Activated CD8-positive, alpha-beta T cell treated with anti-CD3 and anti-CD28 coated beads for 36 hours (primary cell): Measurements from ENCODE around the gene JPT1. TPM values are rescaled to one million over a fixed set of nuclear protein-coding genes. Genes with fewer than 3 reads are reported as not detected.
"Not testable (repeated sequence)": the region's sequence is repeated elsewhere in the genome, so short reads cannot be mapped to it uniquely, and the experiment has no call there.

Source experiments
- ATAC-seq: fragments of 200-7000 bp; cut with Tn5 transposase; one replicate; pipeline ENCODE4 v1.10.0; 2021; ENCODE audit warnings: mild to moderate bottlenecking, moderate library complexity
- CTCF ChIA-PET: fragments of 350-600 bp; sonication (Branson Sonifier 250); formaldehyde crosslinking; loops from one replicate; lab custom pipeline; 2021; ENCODE audit warnings: antibody characterized with exemption; lab: Charles Lee
- POLR2A ChIA-PET: fragments of 350-600 bp; sonication (Branson Sonifier 250); formaldehyde crosslinking; loops from one replicate; lab custom pipeline; 2021; ENCODE audit warnings: antibody characterized with exemption; lab: Charles Lee
- DNase-seq: peaks from one replicate; pipeline ENCODE4 v3.0.0-alpha.2; 2020
- H3K27ac Mint-ChIP-seq: one replicate; pipeline ENCODE4 v1.8.0; 2021; ENCODE audit warnings: mild to moderate bottlenecking, mixed read lengths
- H3K27me3 Mint-ChIP-seq: one replicate; pipeline ENCODE4 v1.8.0; 2021; ENCODE audit warnings: mixed read lengths
- H3K36me3 Mint-ChIP-seq: one replicate; pipeline ENCODE4 v1.8.0; 2021; ENCODE audit warnings: low read depth, mixed read lengths
- H3K4me1 Mint-ChIP-seq: one replicate; pipeline ENCODE4 v1.8.0; 2021; ENCODE audit warnings: low read depth, mixed read lengths
- H3K4me3 Mint-ChIP-seq: one replicate; pipeline ENCODE4 v1.8.0; 2021; ENCODE audit warnings: mild to moderate bottlenecking, moderate library complexity, mixed read lengths
- H3K9me3 Mint-ChIP-seq: one replicate; pipeline ENCODE4 v1.8.0; 2021; ENCODE audit warnings: mixed read lengths
- intact Hi-C: fragments of 100-400 bp; cut with micrococcal nuclease; formaldehyde crosslinking; loops from one replicate; pipeline ENCODE4 v1.10.0; 2022
- total RNA-seq, 2 experiments: library from RNA; stranded (reverse); gene quantifications; one replicate each; pipeline ENCODE4 v1.2.3, GENCODE V29; 2021
- TF ChIP-seq, protein P1 (sequence below): fragments of 200-600 bp; IDR thresholded peaks from one replicate; pipeline ENCODE4 v1.8.0; 2022; ENCODE audit warnings: antibody characterized with exemption, mild to moderate bottlenecking

The JPT1 gene
- total RNA-seq, 2 experiments from 2014 or later = 203 to 208 TPM

DNA sequence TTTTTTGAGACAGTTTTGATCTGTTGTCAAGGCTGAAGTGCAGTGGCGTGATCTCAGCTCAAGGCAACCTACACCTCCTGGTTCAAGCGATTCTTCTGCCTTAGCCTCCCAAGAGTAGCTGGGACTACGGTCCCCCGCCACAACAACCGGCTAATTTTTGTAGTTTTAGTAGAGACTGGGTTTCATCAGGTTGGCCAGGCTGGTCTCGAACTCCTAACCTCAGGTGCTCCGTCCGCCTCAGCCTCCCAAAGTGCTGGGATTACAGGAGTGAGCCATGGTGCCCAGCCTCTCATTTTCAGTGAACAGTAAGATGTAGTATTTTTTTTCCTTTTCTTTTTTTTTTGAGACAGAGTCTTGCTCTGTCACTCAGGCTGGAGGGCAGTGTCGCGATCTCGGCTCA is 20.7 kb upstream of the JPT1 start:
- ATAC-seq (no peak), DNase-seq (no peak)
- intact Hi-C loops = loop anchor here (10.0 kb wide), 1 partner anchor 60 kb away; no protein-coding TSS in a partner anchor
- TF ChIP-seq, protein P1, sequence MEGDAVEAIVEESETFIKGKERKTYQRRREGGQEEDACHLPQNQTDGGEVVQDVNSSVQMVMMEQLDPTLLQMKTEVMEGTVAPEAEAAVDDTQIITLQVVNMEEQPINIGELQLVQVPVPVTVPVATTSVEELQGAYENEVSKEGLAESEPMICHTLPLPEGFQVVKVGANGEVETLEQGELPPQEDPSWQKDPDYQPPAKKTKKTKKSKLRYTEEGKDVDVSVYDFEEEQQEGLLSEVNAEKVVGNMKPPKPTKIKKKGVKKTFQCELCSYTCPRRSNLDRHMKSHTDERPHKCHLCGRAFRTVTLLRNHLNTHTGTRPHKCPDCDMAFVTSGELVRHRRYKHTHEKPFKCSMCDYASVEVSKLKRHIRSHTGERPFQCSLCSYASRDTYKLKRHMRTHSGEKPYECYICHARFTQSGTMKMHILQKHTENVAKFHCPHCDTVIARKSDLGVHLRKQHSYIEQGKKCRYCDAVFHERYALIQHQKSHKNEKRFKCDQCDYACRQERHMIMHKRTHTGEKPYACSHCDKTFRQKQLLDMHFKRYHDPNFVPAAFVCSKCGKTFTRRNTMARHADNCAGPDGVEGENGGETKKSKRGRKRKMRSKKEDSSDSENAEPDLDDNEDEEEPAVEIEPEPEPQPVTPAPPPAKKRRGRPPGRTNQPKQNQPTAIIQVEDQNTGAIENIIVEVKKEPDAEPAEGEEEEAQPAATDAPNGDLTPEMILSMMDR = no peak
- Mint-ChIP-seq H3K27ac (peak overlapping the region; percentile 34), H3K9me3 (no peaks in the 10 kb centered on the region), H3K36me3 (peaks cover 53% of the 10 kb centered on the region), H3K27me3 (no peaks in the 10 kb centered on the region), H3K4me3 (no peak overlapping the region), H3K4me1 (peaks cover 36% of the 10 kb centered on the region)
- CTCF ChIA-PET = interaction anchor here (1.4 to 6.6 kb wide), 3 partner anchors 27 to 61 kb away, joined by 4 to 59 read pairs (median 33); partner anchors contain the start of gene NT5C
- POLR2A ChIA-PET = interaction anchor here (1.1 to 3.1 kb wide), 6 partner anchors 8 to 61 kb away, joined by 3 to 12 read pairs (median 3); partner anchors contain the start of gene JPT1

DNA sequence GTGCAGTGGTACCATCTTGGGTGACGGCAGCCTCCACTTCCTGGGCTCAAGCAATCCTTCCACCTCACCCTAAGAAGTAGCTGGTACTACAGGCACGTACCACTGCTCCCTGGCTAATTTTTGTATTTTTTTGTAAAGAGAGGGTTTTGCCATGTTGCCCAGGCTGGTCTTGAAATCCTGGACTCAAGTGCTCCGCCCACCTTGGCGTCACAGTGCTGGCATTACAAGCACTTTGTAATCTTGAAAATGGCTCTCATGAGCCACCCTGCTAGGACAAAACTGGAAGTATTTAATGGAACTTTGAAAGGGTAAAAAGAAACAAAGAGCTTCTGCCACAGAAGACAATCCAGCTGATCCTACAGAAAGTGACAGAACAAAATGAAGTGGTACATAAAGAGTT is 19.2 kb upstream of the JPT1 start:
- Mint-ChIP-seq H3K27ac (peak overlapping the region; percentile 28), H3K4me3 (no peak overlapping the region), H3K4me1 (peaks cover 27% of the 10 kb centered on the region), H3K9me3 (no peaks in the 10 kb centered on the region), H3K36me3 (peaks cover 39% of the 10 kb centered on the region), H3K27me3 (no peaks in the 10 kb centered on the region)
- CTCF ChIA-PET = interaction anchor here (0.9 to 6.6 kb wide), 5 partner anchors 29 to 212 kb away, joined by 3 to 59 read pairs (median 4); partner anchors contain the start of gene NT5C
- intact Hi-C loops = loop anchor here (10.0 kb wide), 1 partner anchor 59 kb away; no protein-coding TSS in a partner anchor
- TF ChIP-seq, protein P1 = no peak
- DNase-seq (no peak), ATAC-seq (no peak)
- POLR2A ChIA-PET = interaction anchor here (0.8 to 3.1 kb wide), 8 partner anchors 9 to 63 kb away, joined by 3 to 12 read pairs (median 5); partner anchors contain the start of genes ARMC7, JPT1 and SUMO2

DNA sequence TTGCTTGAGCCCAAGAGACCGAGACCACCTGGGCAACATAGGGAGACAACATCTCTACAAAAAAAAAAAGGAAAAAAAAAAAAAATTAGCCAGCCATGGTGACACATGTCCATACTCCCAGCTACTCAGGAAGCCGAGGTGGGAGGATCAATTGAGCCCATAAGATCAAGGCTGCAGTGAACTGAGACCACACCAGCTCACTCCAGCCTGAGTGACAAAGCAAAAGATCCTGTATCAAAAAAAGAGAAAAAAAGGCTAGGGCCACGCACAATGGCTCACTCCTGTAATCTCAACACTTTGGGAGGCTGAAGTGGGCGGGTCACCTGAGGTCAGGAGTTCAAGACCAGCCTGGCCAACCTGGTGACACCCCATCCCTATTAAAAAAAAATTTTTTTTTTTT is 14.7 kb upstream of the JPT1 start:
- ChIA-PET POLR2A (interaction anchor here (1.0 to 1.1 kb wide), 2 partner anchors 15 to 55 kb away, joined by 4 to 5 read pairs; partner anchors contain the start of gene JPT1), CTCF (interaction anchor here (1.3 to 9.1 kb wide), 4 partner anchors 10 to 53 kb away, joined by 3 to 90 read pairs (median 32); no protein-coding TSS in a partner anchor)
- Mint-ChIP-seq H3K9me3 (no peaks in the 10 kb centered on the region), H3K27me3 (no peaks in the 10 kb centered on the region), H3K4me1 (peaks cover 17% of the 10 kb centered on the region), H3K27ac (peak overlapping the region; percentile 20), H3K36me3 (peaks cover 30% of the 10 kb centered on the region), H3K4me3 (no peak overlapping the region)
- ATAC-seq (no peak), DNase-seq (no peak)
- TF ChIP-seq, protein P1 = no peak
- intact Hi-C loops = no loop called here

DNA sequence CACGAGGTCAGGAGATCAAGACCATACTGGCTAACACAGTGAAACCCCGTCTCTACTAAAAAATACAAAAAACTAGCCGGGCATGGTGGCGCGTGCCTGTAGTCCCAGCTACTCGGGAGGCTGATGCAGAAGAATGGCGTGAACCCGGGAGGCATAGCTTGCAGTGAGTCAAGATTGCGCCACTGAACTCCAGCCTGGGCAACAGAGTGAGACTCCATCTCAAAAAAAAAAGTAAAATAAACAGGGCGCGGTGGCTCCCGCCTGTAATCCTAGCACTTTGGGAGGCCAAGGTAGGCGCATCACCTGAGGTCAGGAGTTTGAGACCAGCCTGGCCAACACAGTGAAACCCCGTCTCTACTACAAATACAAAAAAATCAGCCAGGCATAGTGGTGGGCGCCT is 10.3 kb upstream of the JPT1 start:
- ATAC-seq, H3K4me3 Mint-ChIP-seq, H3K9me3 Mint-ChIP-seq, intact Hi-C loops, H3K4me1 Mint-ChIP-seq, H3K27me3 Mint-ChIP-seq, DNase-seq, H3K27ac Mint-ChIP-seq: not testable (repeated sequence)
- CTCF ChIA-PET = interaction anchor here (9.1 kb wide), 1 partner anchor 49 kb away, joined by 90 read pairs; no protein-coding TSS in a partner anchor
- peaks cover 13% of the 10 kb centered on the region for H3K36me3 Mint-ChIP-seq
- POLR2A ChIA-PET = interaction anchor here (0.7 kb wide), 1 partner anchor 50 kb away, joined by 4 read pairs; no protein-coding TSS in a partner anchor

DNA sequence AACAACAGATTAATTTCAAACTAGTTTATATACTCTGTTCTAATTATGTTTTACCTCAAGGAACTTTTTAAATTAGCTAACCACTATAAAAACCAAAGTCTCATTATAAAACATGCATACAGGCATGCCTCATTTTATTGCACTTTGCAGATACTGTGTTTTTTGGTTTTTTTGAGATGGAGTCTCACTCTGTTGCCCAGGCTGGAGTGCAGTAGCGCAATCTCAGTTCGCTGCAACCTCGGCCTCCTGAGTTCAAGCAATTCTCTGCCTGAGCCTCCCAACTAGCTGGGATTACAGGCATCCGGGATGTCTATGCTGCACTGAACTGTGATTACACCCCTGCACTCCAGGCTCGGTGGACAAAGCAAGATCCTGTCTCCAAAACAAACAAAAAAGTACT is 8.8 kb upstream of the JPT1 start:
- intact Hi-C loops = no loop called here
- H3K27ac Mint-ChIP-seq = no peak overlapping the region
- DNase-seq (no peak), ATAC-seq (no peak)
- TF ChIP-seq, protein P1 = no peak
- H3K4me3 Mint-ChIP-seq = no peak overlapping the region
- no peaks in the 10 kb centered on the region for H3K9me3 Mint-ChIP-seq
- CTCF ChIA-PET = interaction anchor here (1.2 to 1.9 kb wide), 4 partner anchors 9 to 49 kb away, joined by 3 to 7 read pairs (median 4); partner anchors contain the start of gene NT5C
- POLR2A ChIA-PET = interaction anchor here (1.1 to 1.2 kb wide), 2 partner anchors 9 to 18 kb away, joined by 3 to 5 read pairs; partner anchors contain the start of gene JPT1
- peaks cover 13% of the 10 kb centered on the region for H3K36me3 Mint-ChIP-seq
- no peaks in the 10 kb centered on the region for H3K27me3 Mint-ChIP-seq
- peaks cover 6% of the 10 kb centered on the region for H3K4me1 Mint-ChIP-seq
